HG02840 (cell line): ENCODE data around the gene PFKP.

Experiments
- ATAC-seq: cut with Tn5 transposase; IDR thresholded peaks from one replicate; pipeline ENCODE4 v1.9.1; 2021; ENCODE audit warnings: mild to moderate bottlenecking, moderate library complexity, moderate number of reproducible peaks; ENCODE audit not compliant: unreplicated experiment, low FRiP score

The PFKP gene

DNA sequence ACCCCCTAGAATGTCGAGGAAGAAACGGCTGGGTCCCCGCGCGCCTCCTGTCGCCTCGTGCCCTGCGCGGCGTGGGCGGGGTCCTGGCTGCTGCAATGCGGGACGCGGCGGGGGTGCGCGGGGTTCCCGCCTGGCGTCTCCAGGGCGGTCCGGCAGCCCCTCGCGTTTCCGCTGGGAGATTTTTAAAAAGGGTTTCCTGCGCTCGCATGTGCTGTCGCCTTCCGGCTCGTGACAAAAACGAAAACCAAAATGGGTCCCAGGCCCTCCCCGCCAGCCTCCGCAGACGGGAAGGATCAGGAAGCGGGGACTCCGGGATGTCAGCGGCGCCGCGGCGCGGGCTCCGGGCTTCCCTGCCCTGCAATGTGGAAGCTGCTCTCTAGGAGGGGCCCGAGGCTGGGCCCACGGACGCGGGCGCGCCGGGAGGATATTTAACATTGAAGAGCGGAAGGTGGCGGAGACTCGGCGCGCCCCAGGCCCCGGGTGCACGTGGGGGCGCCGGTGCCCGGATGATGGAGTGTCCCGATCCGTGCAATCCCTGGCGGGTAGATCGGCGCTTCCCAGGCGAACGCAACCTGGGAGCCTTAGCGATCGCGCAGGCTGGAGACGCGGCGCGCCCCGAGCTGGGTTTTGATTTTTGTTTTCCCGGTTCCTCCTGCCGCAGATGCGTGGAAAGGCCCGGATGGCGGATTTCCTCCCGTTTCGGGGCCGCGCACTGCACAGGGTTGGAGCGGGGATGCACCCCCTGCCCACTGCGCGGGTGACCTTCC lies 1.0 kb downstream of the PFKP start:
- ATAC-seq, result peak; percentile 39

DNA sequence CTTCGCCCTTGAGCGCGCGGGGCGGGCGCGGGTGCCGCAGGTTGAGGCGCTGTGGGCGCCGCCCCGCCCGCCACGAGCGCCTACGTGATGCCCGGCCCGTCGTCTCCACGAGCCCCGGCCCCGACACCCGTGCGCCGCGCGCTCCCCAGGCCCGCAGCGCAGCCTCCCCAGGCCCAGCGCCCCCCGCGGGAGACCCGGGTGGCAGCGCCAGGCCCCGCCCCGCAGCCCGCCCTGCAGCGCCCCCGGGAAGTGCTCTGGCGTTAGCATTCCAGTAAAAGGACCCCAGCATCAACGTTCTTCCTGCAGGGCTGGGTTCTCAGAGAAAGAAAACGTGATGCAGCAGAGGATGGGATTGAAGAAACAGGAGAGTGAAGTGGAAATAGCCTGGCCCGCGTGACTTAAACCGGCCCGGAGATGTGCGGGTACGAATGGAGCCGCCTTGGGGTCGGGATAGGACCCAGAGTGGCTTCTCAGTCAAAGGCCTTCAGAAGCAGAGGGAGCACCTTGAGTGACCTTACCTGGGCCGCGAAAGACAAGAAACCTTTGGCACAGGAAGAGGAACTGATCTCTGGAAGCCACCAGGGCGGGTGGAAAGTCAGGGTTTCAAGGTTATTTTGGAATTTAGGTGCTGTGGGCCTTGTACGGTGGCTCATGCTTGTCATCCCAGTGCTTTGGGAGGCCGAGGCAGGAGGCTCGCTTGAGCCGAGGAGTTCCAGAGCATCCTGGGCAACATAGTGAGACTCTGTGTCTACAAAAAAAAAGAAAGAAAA lies 1.8 kb downstream of the PFKP start:
- peak; percentile 31 for ATAC-seq

DNA sequence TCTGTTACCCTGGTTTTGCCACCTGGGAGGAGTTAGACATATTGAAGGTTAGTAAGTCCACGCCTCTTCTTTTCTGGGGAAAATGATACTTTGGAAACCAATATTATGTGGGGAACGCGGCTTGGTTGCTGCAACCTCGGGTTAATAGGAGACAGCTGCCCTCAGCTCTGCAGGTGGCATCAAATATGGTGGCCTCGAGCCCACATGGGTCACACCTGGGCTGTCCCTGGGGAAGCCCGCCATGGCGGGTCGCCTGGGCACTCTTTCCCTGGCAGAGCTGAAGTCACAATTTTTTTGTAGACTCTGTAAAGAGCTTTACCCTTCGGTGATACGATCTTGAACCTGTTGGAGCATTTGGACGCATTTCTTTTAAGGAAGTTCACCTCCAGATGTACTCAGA lies 2.5 kb downstream of the PFKP start:
- ATAC-seq, result no peak

DNA sequence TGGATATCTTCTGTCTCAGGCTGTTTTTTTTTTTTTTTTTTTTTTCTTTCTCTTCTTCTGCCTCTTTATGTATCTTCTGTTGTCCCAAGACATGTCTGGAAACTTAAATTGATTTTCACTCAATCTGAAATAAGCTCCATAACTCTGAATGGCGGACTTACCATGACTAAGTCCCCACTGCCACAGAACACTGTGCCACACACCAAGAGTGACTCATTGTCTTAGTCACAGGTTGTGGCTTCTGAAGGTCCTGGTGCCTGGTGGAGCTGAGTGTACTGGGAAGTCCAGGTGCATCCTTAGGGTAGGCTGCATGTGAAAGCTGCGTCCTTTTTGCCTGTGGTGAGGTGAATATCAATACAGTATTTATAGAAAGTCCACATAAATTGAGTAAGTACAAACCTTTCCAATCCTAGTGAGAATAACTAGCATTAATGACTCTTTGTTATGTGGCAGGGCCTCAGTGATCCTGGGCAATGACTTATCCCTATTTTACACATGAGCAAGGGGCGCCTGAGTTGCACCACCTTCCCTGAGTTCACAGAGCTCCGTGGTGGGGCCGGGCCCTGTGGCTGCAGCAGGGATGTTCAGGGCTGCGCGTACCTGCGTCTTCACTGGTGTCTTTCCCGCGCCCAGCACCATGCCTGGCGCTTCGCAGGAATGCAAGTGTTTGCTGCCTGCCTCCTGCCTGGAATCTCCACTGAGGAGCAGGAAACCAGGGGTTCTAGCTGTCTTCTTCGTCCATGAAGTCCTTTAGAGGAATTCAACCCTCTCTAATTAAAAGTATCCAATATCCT lies 4.3 kb downstream of the PFKP start:
- ATAC-seq, result no peak

DNA sequence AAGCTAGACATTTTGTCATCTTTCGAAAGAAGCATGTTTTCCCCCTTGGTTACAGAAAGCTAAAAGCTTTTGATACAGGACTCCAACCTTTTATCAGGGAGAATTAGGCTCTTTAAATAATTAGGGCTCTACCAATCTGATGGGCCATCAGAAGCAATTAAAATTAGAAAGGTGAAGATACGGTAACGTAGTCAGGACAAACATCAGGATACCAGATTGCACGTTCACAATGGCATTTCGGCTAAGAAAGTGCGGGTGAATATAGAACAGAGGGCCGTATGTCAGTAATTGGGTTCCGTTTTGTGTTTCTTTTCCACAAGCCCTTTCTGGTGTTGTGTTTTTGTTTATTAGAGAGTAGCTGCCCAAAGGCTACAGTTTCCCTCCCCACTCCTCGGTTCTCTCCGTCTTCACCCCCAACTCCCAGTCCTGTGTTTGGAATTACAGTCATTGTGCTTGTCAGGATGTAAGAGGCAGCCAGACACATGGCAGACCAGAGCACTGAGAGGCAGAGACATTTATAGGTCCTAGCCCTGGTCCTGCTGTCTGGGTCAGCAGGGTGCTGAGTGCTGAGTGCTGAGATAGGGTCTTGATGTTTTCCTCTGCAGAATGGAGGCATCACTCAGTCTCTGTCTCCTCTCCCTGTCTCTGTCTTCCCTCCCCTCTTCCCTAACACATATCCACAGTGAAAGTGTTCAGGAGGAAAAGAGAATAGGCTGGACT lies 5.5 kb downstream of the PFKP start:
- no peak for ATAC-seq

DNA sequence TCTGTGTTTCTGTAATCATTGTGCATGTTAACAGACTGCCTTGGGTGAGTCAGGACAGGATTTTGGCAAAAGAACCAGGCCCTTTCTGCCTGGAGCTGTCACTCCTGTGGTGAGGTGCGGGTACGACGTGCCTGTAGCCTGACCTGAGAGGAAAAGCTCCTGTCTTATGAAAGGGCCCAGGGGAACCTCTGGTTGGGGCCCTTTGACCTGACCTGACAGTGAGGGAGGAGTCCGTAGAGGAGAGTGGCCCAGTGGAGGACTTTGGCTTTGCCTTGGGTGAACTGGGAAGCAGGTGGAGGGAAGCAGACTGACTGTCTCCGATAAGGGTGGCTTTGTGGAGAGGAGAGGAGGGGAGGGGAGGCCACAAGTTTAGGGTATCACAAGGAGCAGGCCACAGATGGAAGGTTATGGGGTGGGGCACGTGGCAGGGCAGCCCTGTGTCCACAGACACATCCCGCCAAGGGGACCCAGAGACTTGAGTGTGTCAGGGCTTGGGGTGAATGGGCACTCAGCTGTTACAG lies 6.9 kb downstream of the PFKP start:
- ATAC-seq, result no peak

DNA sequence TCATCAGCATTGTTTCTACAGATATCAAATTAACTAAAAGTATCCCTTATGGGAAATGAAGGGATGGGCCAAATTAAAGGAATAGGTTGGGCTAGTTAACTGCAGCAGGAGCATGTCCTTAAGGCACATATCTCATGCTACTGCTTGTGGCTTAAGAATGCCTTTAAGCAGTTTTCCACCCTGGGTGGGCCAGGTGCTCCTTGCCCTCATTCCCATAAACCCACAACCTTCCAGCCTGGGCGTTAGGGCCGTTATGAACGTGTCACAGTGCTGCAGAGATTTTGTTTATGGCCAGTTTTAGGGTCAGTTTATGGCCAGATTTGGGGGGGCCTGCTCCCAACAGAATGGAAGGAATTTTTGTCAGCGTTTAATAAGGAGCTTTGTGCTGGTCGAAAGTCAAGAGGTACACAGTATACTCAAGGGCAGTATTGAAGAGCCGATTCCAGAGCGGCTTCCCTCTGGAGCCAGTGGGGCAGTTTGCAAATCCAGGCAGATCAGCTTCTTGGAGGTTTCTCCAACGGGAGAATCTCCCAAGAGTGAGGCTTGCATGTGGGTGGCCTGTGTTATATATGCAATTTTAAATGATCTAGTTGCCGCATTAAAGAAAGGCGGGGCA lies 7.7 kb downstream of the PFKP start:
- no peak for ATAC-seq

DNA sequence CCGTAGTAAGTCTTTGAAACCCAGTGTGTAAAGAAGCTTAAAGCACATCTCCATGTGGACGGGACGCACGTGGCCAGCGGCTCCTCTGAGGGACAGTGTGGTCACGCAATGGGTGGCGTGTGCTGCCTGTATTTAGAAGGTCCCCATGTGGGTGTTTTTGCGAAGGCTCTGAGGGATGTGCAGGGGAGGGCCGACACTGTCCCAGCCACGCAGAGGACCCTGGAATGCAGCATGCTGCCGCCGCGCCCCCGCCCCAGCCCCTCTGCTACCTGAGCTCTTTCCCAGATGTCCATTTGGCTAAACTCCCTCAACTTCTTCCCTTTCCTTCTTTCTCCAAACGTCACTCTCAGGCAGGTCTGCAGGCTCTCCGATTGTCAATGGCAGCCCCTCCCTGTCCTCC lies 8.8 kb downstream of the PFKP start:
- no peak for ATAC-seq

DNA sequence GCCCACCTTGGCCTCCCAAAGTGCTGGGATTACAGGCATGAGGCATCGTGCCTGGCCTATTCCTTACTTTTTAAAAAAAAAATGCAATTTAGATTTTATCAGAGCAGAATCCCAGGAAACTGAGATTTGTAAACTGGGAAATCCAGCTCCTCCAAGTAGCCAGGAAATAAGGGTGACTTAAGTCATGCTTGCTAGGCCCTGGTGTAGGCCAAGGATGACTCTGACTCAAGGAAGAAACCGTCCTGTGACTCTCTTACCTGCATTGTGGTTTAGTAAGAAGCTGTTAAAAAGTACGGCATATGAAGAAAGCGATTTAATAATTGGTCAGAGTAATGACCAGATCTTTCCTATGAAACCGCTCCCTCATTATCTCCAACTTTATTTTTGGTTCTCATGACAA lies 10.2 kb downstream of the PFKP start:
- ATAC-seq, result no peak

DNA sequence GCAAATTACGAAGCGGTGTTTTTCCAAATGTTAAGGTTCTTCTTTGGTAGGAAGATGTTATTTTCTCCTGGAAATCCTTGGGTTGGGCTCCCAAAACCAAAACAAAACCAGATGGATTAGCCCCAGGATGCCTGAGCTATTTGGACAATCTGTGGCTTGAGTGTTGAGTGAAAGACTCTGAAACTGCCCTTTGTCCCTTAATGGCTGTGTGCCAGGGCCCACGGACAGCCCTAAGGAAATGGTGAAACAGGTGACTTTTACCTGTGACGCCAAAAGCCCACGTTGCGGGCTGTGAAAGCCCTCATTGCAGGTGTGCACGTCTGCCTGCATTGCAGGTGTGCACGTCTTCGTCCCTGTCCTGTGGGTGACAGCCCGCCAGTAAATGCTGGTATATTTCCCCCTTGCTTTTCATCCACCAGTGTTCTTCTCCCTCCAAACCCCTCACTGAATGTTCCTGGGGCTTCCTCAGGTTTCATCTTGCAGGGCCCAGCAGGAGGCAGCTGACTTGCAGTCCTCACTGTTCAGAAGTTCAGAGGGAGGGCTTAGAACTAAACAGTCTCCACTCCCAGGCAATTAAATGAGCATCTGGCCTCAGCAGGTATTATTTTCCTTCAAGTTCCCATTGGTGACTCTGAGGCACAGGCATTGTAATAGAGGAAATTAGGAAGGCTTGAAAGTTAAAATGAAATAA lies 10.7 kb downstream of the PFKP start:
- ATAC-seq, result no peak

DNA sequence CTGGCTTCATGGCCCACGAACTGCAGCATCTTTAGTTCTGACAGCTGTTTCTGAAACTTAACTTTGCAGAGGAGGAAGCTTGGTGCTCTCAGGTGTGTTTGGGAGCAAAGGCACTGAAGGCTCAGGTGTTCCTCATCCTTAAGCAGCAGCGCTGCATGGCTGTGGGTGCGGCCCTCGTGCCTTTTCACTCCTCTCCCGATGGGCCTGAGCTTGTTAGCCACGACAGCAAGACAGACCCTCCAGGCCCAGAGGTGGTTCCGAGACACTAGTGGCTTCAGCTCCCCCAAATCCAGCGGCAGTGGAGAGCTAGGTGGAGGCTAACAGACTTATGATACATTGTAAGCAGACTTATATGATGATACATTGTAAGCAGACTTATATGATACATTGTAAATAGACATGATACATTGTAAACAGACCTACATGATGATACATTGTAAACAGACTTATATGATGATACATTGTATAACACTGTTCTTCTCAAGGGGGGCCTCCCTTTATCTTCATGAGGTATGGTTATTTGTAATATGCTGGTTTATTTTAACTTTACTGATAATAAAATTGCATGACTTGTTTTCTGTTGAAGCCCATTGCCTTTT lies 14.1 kb downstream of the PFKP start:
- no peak for ATAC-seq

DNA sequence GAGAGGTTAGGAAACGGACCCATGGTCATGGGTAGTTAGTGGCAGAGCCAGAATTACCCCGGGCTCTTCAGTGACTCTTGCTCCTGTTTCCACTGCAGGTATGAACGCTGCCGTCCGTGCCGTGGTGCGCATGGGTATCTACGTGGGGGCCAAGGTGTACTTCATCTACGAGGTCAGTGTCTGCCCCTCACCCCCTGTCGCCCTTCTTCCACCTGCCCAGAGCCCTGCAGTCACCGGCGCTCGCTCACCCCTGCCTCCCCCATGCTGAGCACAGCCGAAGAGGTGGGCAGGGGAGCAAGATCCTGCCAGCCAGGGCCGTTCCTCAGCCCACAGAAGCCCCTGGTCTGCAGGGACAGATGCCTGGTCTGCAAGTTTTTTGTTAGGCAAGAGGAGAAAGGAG lies 14.9 kb downstream of the PFKP start:
- ATAC-seq, result no peak

DNA sequence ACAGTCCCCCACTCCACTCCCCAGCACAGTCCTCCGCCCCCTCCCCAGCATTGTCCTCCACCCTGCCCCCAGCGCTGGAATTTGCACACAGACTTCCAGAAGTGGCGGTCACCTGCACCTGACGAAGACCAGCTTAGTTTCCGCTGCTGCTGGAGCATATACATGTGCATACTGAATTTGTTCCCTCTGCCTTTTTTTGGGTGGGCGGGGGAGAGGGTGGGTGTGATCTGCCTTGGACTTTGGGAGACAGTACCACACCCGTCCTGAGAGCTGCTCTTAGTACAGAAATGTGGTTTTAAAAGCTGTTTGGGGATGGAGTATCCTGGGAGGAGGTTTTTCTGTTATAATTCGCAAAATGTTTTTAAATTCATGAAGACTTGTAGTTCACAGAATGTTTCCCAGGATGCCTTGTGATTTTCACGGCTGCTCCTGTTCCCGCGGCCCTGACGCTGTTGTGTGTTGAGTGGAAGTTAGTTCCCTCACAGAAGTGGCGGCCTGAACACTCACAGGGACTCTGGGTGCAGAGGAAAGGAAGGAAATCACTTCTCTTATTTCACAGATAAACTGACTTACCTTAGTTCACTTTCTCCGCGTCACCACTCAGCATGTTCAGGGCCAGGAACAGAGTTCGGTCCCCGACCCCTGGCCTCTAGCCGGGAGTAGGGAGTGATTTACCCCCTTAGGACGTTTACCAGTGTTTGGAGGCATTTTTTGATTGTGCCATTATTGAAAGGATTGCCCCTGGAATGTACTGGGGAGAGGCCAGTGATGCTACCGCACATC lies 18.6 kb downstream of the PFKP start:
- no peak for ATAC-seq

DNA sequence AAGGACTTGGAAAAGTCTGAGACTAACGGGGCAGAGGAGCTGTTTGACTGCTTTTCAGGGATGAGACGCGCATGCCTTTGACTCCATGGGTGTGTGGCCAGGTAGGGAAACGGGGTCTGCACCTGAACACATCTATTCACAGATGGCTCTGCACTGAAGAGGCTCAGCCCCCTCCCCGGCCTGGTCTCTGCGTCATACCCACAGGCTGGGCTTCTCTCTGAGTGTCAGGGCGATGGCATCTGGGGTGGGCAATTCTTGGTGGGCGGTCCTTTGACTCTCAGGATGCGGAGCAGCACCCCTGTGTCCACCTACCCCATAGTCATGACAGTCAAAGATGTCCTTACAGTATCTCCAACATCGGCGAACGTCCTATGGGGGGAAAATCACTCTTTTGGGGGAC lies 23.0 kb downstream of the PFKP start:
- no peak for ATAC-seq

DNA sequence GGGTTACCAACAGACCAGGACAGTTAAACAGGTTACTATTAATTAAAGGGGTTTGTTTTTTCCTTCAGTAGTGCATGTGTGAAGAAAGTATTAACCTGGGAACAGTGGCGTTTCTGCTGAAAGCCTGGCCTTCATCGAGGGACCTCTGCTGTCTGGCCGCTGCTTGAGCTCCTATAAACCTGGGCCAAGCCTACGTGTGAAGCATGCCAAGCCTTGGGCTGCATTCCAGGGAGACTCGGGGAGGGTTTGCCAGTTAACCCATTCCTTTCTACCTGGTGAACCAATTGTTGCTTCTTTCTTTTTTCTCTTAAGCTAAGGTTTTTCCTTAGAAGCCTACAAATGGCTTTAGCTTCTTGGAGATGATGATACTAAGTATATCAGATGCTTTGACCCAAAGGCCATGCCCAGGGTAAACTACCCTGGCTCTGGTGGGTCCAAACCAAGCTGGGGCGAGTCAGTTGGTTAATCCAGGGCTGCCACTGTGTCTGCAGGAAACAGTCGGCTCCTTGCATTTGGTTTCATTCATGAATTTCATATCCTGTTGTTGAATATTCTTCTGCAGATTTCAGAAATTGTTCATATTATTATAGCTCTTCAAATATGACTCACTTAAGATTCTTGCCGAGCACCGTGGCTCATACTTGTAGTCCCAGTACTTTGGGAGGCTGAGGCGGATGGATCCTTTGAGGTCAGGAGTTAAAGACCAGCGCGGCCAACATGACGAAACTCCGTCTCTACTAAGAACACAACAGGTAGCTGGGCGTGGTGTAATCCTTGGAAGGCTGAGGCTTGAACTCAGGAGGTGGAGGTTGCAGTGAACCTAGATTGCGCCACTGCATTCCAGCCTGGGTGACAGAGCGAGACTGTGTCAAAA lies 23.8 kb downstream of the PFKP start:
- ATAC-seq, result no peak

DNA sequence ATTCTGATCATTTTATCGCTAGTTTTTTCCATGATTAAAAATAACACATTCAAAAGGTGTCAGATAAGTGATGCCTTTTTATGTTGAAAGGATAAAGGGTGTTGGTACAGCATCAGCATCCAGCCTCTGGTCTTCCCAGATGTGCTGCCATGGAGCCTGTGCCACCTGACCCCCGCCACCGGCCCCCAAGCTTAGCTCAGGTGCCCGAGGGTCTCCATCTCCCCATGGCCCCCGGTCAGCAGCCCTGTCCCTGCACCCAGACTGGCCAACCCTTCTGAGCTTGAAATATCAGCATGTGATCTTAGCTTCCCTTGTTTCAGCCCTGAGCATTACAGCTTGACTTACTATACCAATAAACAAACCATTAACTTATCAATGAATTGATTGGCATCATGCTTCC lies 24.6 kb downstream of the PFKP start:
- ATAC-seq, result no peak

DNA sequence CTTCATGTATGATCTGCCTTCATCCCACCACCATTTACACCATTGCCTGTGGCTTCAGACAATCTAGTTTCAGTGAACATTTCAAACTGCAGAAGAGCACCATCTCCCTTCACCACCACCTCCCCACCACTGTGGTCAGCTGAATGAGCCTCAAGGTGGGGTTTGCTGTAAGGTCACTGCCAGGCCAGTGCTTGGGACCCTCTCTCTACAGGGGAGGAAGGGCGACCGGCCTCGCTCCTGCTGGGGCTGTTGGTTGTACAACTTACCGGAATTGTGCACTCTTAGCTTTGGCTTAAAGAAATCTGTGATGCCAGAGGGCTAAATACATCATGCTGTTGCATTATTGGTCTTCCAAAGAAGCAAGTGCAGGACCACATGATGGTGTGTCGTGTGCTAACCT lies 26.6 kb downstream of the PFKP start:
- no peak for ATAC-seq
